Left lobe of liver (tissue), 2 donors: ENCODE data around the gene FOXL1. TPM values are rescaled to one million over a fixed set of nuclear protein-coding genes. Genes with fewer than 3 reads are reported as not detected.

Experiments used
- ATAC-seq: fragments of 200-7000 bp; cut with Tn5 transposase; one replicate; pipeline ENCODE4 v1.9.1; 2020; ENCODE audit warnings: mild to moderate bottlenecking, moderate library complexity
- DNase-seq: peaks from one replicate; pipeline ENCODE4 v3.0.0-alpha.2; 2020; ENCODE audit warnings: low spot score
- total RNA-seq: library from RNA; stranded (reverse); gene quantifications from one replicate; pipeline ENCODE4 v1.2.1, GENCODE V29; 2021
- donor health status: DM: no; HTN: no; CAD: no; lungs with moderate emphysema.
- donor health status: DM: no; HTN: yes; CAD: no.

Gene FOXL1
- total RNA-seq, 1 donor from 2014 or later = 0.28 TPM

- no peak for DNase-seq
- no peak for ATAC-seq
Observed at GRCh38 chr16:86598607-86599565, 20.5 kb downstream of the FOXL1 start.

DNA sequence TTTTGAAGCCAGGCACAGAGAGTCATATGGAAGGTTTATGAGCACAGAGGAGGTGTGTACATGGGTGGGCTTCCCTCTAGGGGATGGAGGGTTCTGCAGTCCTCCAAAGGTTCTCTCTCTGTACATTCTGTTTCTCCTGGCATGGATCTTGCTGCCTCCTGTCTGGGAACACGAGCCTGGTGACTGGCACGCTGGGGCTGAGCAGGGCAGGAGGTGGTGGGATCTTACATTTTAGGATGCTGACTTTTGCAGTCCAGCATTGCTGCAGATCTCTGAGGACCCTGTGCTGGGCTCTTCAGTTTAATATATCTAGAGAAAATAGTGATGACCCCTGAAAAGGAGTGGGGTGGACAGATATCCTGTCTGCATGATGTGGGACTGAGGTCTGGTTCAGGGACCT lies 23.0 kb downstream of the FOXL1 start:
- no peak for DNase-seq
- ATAC-seq = no peak

GRCh38 chr16:86602521-86602920 lies 24.2 kb downstream of the FOXL1 start:
- ATAC-seq (no peak), DNase-seq (no peak)

GRCh38 chr16:86604436-86605193 lies 26.3 kb downstream of the FOXL1 start:
- peak; percentile 23 for ATAC-seq
- no peak for DNase-seq

GRCh38 chr16:86605950-86606349 lies 27.6 kb downstream of the FOXL1 start:
- ATAC-seq = no peak
- DNase-seq = no peak

DNA sequence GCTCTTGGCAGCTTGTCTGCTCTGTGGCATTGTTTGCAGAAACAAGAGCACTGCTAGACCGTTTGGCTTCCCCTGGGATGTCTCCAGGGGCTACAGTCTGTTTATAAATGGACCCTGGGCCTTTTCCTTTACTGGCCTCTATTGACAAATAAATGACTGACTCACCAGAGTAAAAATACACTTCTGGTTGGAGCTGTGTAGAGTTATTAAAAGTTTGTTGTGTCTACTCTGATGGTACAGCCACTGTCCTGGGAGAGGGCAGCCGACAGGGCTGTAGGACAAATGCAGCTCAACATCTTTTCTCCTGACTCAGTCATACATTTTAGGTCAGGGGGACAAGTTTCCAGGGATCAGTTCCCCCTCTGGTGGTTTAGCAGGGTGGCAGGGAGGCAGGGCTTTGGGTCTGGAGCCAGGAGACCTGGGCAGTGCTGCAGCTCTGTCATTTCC lies 30.0 kb downstream of the FOXL1 start:
- no peak for ATAC-seq
- DNase-seq = no peak

DNA sequence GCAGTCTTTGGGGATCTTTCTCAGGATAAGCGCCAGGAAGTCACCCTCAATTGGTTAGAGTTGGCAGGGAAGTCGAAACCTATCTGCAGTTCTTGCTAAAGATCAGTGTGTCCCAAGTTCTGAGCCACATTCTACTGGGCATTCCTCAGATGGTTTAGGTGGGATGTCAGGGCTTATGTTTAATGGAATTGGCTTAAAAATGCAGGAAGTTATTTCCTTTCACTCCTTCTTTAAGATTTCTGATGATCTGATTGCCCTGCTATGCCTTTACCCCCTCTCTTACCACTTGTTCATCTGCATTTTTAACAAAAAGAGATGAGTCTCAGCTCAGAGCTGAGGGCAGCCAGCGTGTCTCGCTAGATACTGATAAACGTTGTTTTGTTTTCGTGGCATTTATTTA lies 30.8 kb downstream of the FOXL1 start:
- ATAC-seq (no peak), DNase-seq (no peak)

DNA sequence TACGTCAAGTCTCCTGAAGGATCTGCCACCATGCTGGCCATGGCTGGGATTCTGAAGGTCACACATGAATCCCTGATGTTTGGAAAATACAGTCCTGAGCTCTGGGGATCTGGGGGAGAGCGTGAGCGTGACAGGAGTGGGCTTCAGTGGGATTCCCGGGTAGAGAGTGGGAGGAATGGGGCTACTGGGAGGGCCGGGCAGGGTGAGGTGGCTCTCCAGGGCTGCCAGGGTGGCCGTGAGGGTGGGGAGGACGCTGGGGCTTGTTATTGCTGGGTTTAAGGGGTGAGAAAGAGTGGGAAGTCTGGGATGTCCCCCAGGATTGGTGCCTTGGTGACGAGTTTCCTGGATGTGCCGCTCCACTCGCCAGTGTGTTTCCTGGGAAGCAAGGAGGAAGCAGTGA lies 31.3 kb downstream of the FOXL1 start:
- DNase-seq (no peak), ATAC-seq (no peak)

DNA sequence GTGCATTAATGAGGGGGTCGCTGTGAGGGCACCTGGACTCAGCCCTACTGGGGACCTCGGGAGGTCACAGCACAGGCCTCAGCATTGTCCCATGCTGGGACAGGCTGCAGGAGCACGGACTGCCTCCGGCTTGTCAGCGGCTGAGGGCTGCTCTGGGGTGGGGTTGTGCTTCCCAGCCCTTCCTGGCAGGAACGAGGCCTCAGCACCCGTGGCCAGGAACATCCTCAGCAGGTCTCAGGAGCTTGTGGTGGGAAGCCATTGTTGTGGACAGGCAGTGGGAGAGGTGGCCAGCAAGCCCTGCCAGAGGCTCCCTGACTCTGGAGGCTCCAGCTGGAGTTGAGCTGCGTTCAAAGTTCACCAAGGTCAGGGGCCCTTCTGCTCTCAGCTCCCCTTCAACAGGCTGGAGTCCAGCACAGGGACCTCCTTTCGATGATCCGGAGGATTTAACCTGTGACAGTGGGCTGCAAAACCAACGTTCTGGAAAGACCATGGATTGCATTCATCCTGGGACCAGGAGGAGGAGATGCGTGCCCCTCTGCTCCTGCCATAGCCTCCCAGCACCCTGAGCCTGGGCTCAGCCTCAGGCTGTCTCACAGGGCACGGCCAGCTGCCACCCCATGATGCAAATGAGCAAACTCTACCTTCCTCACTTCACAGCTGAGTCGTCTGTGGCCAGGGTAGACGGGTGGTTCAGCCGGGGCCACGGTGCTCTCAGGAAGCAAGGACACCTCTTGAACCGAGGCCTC lies 32.6 kb downstream of the FOXL1 start:
- no peak for DNase-seq
- no peak for ATAC-seq

- no peak for ATAC-seq
- DNase-seq = no peak
Observed at GRCh38 chr16:86611525-86611855, 33.1 kb downstream of the FOXL1 start.

DNA sequence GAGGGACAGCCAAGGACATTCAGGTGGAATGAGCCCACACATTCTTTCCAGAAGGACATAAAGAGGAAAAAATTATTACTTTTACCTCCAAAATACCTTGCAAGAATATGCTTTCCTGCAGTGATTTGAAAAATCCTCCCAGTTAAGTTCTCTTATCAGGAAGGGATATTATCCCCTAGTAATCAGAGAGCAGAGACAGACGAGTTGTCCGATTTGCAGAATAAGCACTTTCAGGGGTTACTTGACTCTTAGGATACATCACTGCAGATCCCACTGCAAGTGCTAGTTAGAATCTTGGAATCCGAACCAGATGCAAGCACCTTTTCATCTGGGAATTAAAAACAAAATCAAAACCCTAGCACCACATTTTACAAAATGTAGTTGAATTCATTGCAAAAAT lies 33.6 kb downstream of the FOXL1 start:
- DNase-seq (no peak), ATAC-seq (no peak)

DNA sequence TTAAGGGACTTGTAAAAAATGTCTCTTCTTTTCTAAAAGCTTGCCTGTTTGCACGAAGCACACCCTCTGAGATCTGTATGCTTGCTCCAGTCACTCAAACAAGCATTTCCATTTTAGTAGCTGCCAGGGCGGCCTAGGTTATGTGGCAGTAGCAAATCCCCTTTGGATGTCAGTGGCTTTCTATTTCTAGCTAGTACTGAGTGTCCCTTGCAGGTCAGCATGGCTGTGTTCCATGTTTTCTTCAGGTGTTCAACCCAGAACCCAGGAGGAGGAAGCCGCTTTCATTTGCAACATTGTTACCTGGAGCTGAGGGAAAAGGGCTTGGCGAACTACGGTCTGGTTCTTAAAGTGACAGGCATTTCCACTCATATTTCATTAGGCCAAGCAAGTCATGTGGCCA lies 36.4 kb downstream of the FOXL1 start:
- no peak for DNase-seq
- no peak for ATAC-seq

DNA sequence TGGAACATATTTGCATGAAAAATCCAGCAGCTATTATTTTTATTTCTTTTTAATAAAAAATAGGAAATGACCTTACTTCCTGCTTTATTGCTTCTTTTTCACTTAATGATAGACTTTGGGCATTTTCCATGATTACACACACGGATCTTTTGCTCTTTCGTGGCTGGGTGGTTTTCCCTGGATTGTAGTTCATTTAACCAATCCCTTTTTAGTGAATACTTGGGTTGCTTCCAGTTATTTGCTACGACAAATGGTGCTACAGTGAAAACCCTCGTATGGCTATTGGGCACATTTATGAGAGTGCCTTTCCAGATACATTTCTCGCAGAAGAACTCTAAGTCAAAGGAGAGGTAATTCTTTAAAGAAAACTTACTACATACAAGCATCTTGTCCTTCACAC lies 38.6 kb downstream of the FOXL1 start:
- DNase-seq = no peak
- no peak for ATAC-seq

GRCh38 chr16:86618431-86619238 lies 40.3 kb downstream of the FOXL1 start:
- ATAC-seq (no peak), DNase-seq (no peak)

DNA sequence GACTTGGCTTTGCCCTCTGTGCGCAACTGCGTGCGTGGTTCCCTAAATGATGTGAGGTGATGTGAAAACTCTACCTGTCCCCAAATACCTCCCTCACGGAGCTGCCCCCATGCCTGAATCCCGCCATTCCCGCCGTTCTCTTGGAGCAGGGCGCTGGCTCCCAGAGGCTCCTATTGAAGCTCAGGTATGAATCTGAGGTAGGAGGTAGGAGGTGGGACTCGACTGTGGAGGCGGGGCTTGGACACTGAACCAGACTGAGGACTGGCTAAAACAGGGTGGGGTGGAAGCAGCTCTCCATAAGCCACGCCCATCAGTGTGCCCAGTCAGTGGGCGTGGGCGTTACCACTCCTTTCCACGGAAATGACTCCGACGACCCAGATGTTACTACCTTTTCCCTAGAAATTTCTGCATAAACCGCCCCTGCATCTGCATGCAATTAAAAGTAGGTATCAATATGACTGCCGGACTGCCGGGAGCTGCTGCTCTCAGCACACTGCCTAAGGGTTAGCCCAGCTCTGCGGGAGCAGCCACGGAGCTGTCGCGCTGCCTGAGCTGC lies 41.0 kb downstream of the FOXL1 start:
- ATAC-seq (no peak), DNase-seq (no peak)

DNA sequence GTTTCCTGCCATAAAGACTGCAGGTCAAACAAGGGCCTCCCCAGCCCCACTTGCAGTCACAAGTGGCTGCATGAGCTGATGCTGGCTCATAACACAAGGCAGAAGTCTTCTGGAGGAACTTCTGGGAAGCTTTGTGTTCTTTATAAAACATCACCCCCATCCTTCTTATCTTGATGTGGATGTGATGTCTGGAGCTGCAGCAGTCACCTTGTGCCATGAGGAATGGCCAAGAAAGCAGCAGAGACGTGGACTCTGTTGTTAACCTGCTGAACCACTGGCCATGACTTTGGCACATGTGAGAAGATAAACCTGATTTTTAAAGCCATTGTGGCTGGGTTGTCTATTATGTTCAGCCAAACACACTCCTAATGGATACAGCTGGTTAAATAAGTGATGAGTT lies 41.8 kb downstream of the FOXL1 start:
- no peak for ATAC-seq
- DNase-seq = no peak

- no peak for DNase-seq
Observed at GRCh38 chr16:86621966-86622365, 43.6 kb downstream of the FOXL1 start.

DNA sequence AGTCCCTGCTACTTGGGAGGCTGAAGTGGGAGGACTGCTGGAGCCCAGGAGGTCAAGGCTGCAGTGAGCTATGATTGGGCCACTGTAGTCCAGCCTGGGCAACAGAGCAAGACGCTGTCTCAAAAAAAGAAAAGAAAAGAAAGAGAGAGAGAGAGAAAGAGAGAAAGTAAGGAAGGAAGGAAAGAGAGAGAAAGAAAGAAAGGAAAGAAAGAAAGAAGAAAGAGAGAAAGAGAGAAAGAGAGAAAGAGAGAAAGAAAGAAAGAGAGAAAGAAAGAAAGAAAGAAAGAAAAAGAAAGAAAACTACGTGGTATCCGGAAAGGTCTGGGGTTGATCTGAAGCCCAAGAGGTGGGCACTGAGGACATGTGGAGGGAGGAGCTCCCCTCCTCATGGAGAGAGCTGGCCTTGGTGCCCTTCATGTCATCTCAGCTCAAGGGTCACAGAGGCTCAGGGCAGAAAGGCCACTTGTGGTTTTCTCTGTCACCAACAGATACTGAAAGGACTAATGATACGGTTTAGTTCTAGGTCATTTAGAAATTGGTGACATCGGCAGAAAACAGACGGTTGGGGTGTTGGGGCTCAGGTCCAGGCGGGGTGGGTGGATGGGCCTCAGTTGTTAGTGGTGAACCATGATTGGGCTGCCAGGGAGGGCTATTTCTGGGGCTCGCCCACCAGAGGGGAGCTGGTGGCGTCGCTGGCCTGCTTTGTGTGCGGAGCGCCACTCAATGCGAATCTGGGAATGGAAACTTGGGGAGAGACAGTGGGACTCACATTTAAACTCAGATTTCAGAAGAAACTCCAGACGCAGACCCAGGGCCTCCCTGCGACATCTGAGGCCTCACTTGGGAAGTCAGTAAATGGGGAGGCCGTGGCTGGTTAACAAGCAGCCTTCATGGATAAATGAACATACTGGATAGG lies 44.6 kb downstream of the FOXL1 start:
- ATAC-seq = no peak
- DNase-seq = no peak

More at GRCh38 chr16:86621966-86622365, 43.6 kb downstream of the FOXL1 start:
- no peak for ATAC-seq

- no peak for ATAC-seq
- no peak for DNase-seq
Observed at GRCh38 chr16:86625029-86625428, 46.7 kb downstream of the FOXL1 start.
